ENCODE data around the gene NLK.
"Not testable (repeated sequence)": the region's sequence is repeated elsewhere in the genome, so short reads cannot be mapped to it uniquely, and the experiment has no call there.

NLK gene

GRCh38 chr17:28161311-28161710 lies 118.8 kb downstream of the NLK start:
- no peak for DNase-seq

- no peak for DNase-seq
These were observed 124.0 kb downstream of the NLK start for GRCh38 chr17:28166478-28166877.

GRCh38 chr17:28169621-28170349 lies 127.3 kb downstream of the NLK start:
- no peak for DNase-seq

GRCh38 chr17:28170771-28171170 lies 128.3 kb downstream of the NLK start:
- no peak for DNase-seq

- no peak for DNase-seq
These were observed 130.6 kb downstream of the NLK start for GRCh38 chr17:28173031-28173561.

GRCh38 chr17:28173801-28174200 lies 131.3 kb downstream of the NLK start:
- DNase-seq: no peak

- no peak for DNase-seq
These were observed 132.0 kb downstream of the NLK start for GRCh38 chr17:28174352-28175046.

- no peak for DNase-seq
These were observed 134.9 kb downstream of the NLK start for GRCh38 chr17:28177351-28177750.

- no peak for DNase-seq
These were observed 136.3 kb downstream of the NLK start for GRCh38 chr17:28178800-28179199.

GRCh38 chr17:28180449-28180848 lies 138.0 kb downstream of the NLK start:
- no peak for DNase-seq

GRCh38 chr17:28181568-28181967 lies 139.1 kb downstream of the NLK start:
- DNase-seq: no peak

- DNase-seq: no peak
These were observed 140.1 kb downstream of the NLK start for GRCh38 chr17:28182559-28182958.

- no peak for DNase-seq
These were observed 143.2 kb downstream of the NLK start for GRCh38 chr17:28185658-28186057.

- not testable (repeated sequence) for DNase-seq
These were observed 144.0 kb downstream of the NLK start for GRCh38 chr17:28186472-28186871.

- no peak for DNase-seq
These were observed 145.5 kb downstream of the NLK start for GRCh38 chr17:28187931-28188330.

GRCh38 chr17:28188841-28189263 lies 146.4 kb downstream of the NLK start:
- no peak for DNase-seq

- no peak for DNase-seq
These were observed 147.2 kb downstream of the NLK start for GRCh38 chr17:28189667-28190066.

GRCh38 chr17:28191018-28191417 lies 148.5 kb downstream of the NLK start:
- DNase-seq: no peak

GRCh38 chr17:28193241-28193640 lies 150.8 kb downstream of the NLK start:
- no peak for DNase-seq

- no peak for DNase-seq
These were observed 151.9 kb downstream of the NLK start for GRCh38 chr17:28194382-28194781.

GRCh38 chr17:28196636-28197035 lies 154.2 kb downstream of the NLK start:
- no peak for DNase-seq

- DNase-seq: no peak
These were observed 156.6 kb downstream of the NLK start for GRCh38 chr17:28199115-28199514.

- DNase-seq: no peak
These were observed 157.3 kb downstream of the NLK start for GRCh38 chr17:28199728-28200127.

- no peak for DNase-seq
These were observed 158.8 kb downstream of the NLK start for GRCh38 chr17:28201315-28201714.

All from activated naive CD4-positive, alpha-beta T cell (primary cell).